Measurements from ENCODE around the gene ALMS1. TPM values are rescaled to one million over a fixed set of nuclear protein-coding genes. Genes with fewer than 3 reads are reported as not detected.
"Not testable (repeated sequence)": the region's sequence is repeated elsewhere in the genome, so short reads cannot be mapped to it uniquely, and the experiment has no call there.

The ALMS1 gene
- total RNA-seq, 1 experiment from 2014 or later, result 84.7 TPM

DNA sequence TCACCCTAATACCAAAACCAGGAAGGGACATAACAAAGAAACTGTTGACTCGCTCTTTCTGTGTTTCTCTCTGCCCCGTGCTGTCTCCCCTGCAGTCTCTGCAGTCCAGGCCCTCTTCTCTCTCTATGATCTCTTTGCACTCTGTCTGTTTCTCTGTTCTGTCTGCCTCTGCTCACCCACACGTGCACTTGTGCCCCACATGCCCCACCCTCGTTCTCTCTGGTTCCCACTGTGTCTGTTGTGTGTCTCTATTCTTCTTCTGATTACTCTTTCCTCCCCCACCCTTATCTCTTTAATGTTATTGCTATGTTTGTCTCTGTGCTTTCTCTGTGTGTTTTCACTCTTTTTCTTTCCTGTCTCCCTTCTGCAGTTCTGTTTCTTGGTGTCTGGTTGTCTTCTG, 202.5 kb downstream of the ALMS1 start:
- Histone ChIP-seq H3K9me3 (ENCODE audit: low read length) (no peaks in the 10 kb centered on the region), H3K9ac (ENCODE audit: low read length) (no peak overlapping the region), H3K27ac (ENCODE audit: low read length) (no peak overlapping the region), H3K4me2 (ENCODE audit: low read depth, low read length, poor library complexity, severe bottlenecking) (no peak overlapping the region), H3K4me3 (ENCODE audit: low read length) (no peak overlapping the region), H3K36me3 (ENCODE audit: insufficient read depth, low read length) (no peaks in the 10 kb centered on the region), H4K20me1 (ENCODE audit: insufficient read depth, low read depth, low read length) (no peaks in the 10 kb centered on the region), H3K4me1 (ENCODE audit: low read length) (0 out of 2 replicates have a peak, but pooled peaks cover 2% of the 10 kb centered on the region), H2AFZ (ENCODE audit: low read length) (no peak overlapping the region), H3K27me3 (ENCODE audit: low read length) (no peaks in the 10 kb centered on the region), H3K9me2 (replicated peaks; ENCODE audit: insufficient read depth, low read length) (no peaks in the 10 kb centered on the region), H3K79me2 (ENCODE audit: low read length) (peaks cover 41% of the 10 kb centered on the region)
- DNase-seq, result no peak

GRCh38 chr2:73593680-73594079, 208.0 kb downstream of the ALMS1 start:
- Histone ChIP-seq H3K4me2 (ENCODE audit: low read depth, low read length, poor library complexity, severe bottlenecking) (no peak overlapping the region), H3K4me1 (ENCODE audit: low read length) (no peaks in the 10 kb centered on the region), H3K4me3 (ENCODE audit: low read length) (no peak overlapping the region), H3K9me2 (replicated peaks; ENCODE audit: insufficient read depth, low read length) (no peaks in the 10 kb centered on the region), H2AFZ (ENCODE audit: low read length) (no peak overlapping the region), H3K36me3 (ENCODE audit: insufficient read depth, low read length) (peaks cover 22% of the 10 kb centered on the region), H4K20me1 (ENCODE audit: insufficient read depth, low read depth, low read length) (no peaks in the 10 kb centered on the region), H3K9ac (ENCODE audit: low read length) (no peak overlapping the region), H3K79me2 (ENCODE audit: low read length) (peaks cover 12% of the 10 kb centered on the region; the same call in 1 of the 2 replicates), H3K27ac (ENCODE audit: low read length) (no peak overlapping the region), H3K27me3 (ENCODE audit: low read length) (no peaks in the 10 kb centered on the region), H3K9me3 (ENCODE audit: low read length) (peaks cover 9% of the 10 kb centered on the region; the same call in 1 of the 2 replicates)
- DNase-seq, result no peak

DNA sequence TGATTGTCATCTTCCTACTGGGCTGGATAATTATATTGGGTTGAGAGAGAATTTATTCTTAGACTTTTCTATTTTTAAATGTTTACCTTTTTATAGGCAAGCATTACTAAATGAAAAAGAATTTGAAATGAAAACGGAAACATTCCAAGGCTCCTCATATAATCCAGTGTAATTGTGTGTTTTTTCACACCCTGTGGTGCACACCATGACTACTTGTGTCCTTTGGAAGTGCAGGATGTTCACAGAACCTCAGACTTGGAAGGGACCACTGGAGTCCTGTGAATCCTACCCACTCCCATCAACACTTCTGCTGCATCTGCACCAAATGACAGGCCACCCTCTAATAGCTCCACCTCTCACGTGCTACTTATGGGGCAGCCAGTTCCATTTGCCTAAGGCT, 208.6 kb downstream of the ALMS1 start:
- H3K79me2 ChIP-seq (ENCODE audit: low read length), result peaks cover 10% of the 10 kb centered on the region; the same call in 1 of the 2 replicates
- H3K9ac ChIP-seq (ENCODE audit: low read length), result no peak overlapping the region
- no peak for DNase-seq
- no peak overlapping the region for H3K27ac ChIP-seq (ENCODE audit: low read length)
- H3K9me3 ChIP-seq (ENCODE audit: low read length), result peaks cover 9% of the 10 kb centered on the region; the same call in 1 of the 2 replicates
- H3K4me3 ChIP-seq (ENCODE audit: low read length), result no peak overlapping the region
- H3K36me3 ChIP-seq (ENCODE audit: insufficient read depth, low read length), result peaks cover 22% of the 10 kb centered on the region
- H3K4me1 ChIP-seq (ENCODE audit: low read length), result no peaks in the 10 kb centered on the region
- H3K27me3 ChIP-seq (ENCODE audit: low read length), result no peaks in the 10 kb centered on the region
- H2AFZ ChIP-seq (ENCODE audit: low read length), result no peak overlapping the region
- no peak overlapping the region for H3K4me2 ChIP-seq (ENCODE audit: low read depth, low read length, poor library complexity, severe bottlenecking)
- no peaks in the 10 kb centered on the region for H3K9me2 ChIP-seq (replicated peaks; ENCODE audit: insufficient read depth, low read length)
- H4K20me1 ChIP-seq (ENCODE audit: insufficient read depth, low read depth, low read length), result no peaks in the 10 kb centered on the region

GRCh38 chr2:73601780-73602179, 216.1 kb downstream of the ALMS1 start:
- Histone ChIP-seq H3K9ac (ENCODE audit: low read length) (no peak overlapping the region), H3K4me1 (ENCODE audit: low read length) (peaks cover 17% of the 10 kb centered on the region), H3K4me2 (ENCODE audit: low read depth, low read length, poor library complexity, severe bottlenecking) (no peak overlapping the region), H3K27ac (ENCODE audit: low read length) (no peak overlapping the region), H3K79me2 (ENCODE audit: low read length) (no peaks in the 10 kb centered on the region), H3K9me3 (ENCODE audit: low read length) (no peaks in the 10 kb centered on the region), H3K36me3 (ENCODE audit: insufficient read depth, low read length) (peaks cover 6% of the 10 kb centered on the region; the same call in 1 of the 2 replicates), H3K4me3 (ENCODE audit: low read length) (no peak overlapping the region), H3K27me3 (ENCODE audit: low read length) (no peaks in the 10 kb centered on the region), H3K9me2 (replicated peaks; ENCODE audit: insufficient read depth, low read length) (no peaks in the 10 kb centered on the region), H2AFZ (ENCODE audit: low read length) (no peak overlapping the region), H4K20me1 (ENCODE audit: insufficient read depth, low read depth, low read length) (no peaks in the 10 kb centered on the region)
- no peak for DNase-seq

DNA sequence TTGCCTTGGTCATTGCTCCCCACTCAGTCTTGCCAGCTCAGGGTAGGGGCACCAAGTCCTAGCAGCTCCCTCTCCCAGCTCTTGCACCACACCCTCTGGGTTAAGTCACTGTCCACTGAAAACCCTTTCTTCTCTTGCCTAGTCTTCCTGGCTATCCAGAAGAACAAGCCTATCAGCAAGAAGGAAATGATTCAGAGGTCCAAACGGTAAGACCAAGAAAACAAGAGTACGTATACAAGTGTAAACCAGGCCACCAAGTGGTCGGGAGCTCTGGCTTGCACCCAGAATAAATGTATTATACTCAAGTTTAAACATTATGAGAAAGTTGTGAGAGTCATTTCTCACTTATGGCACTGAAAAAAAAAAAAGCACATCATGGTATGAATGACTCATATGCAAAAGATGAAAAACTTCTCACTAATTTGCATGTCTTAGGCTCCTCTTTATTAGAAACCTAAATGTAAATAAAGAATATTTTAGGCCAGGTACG, 217.5 kb downstream of the ALMS1 start:
- not testable (repeated sequence) for H3K27me3 ChIP-seq (ENCODE audit: low read length); H3K9ac ChIP-seq (ENCODE audit: low read length); H3K4me3 ChIP-seq (ENCODE audit: low read length); H3K79me2 ChIP-seq (ENCODE audit: low read length); H2AFZ ChIP-seq (ENCODE audit: low read length); H4K20me1 ChIP-seq (ENCODE audit: insufficient read depth, low read depth, low read length); H3K36me3 ChIP-seq (ENCODE audit: insufficient read depth, low read length); H3K9me3 ChIP-seq (ENCODE audit: low read length); H3K9me2 ChIP-seq (replicated peaks; ENCODE audit: insufficient read depth, low read length)
- peak overlapping the region; percentile 32; the same call in 1 of the 2 replicates for H3K27ac ChIP-seq (ENCODE audit: low read length)
- H3K4me2 ChIP-seq (ENCODE audit: low read depth, low read length, poor library complexity, severe bottlenecking), result peak overlapping the region; percentile 26
- peaks cover 17% of the 10 kb centered on the region for H3K4me1 ChIP-seq (ENCODE audit: low read length)
- peak; percentile 69 for DNase-seq

- not testable (repeated sequence) for H3K4me2 ChIP-seq (ENCODE audit: low read depth, low read length, poor library complexity, severe bottlenecking); H3K36me3 ChIP-seq (ENCODE audit: insufficient read depth, low read length); DNase-seq; H3K4me3 ChIP-seq (ENCODE audit: low read length); H3K9me2 ChIP-seq (replicated peaks; ENCODE audit: insufficient read depth, low read length); H4K20me1 ChIP-seq (ENCODE audit: insufficient read depth, low read depth, low read length); H3K27me3 ChIP-seq (ENCODE audit: low read length); H3K9me3 ChIP-seq (ENCODE audit: low read length); H3K79me2 ChIP-seq (ENCODE audit: low read length); H3K27ac ChIP-seq (ENCODE audit: low read length); H2AFZ ChIP-seq (ENCODE audit: low read length); H3K9ac ChIP-seq (ENCODE audit: low read length)
- peaks cover 17% of the 10 kb centered on the region for H3K4me1 ChIP-seq (ENCODE audit: low read length)
These were observed 219.0 kb downstream of the ALMS1 start for GRCh38 chr2:73604589-73604988.

DNA sequence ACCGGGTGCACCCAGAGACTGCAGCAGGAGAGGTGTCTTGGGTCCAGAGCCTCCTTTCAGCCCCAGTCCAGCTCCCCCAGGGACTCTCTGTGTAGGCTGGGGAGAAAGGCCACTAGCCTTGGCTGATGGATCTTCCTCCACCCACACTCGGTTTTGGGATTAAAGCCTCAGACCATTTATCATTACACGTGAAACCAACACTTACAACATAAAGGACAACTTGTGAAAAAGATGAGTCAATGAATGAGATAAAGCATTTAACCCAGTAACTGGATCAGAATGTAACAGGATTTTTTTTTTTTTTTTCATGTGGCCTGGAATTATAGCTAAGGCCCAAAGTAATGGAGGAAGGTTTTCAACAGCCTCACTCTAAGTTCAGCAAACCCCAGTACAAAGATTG, 224.5 kb downstream of the ALMS1 start:
- no peak for DNase-seq
- peaks cover 4% of the 10 kb centered on the region; the same call in 1 of the 2 replicates for H3K4me1 ChIP-seq (ENCODE audit: low read length)
- no peaks in the 10 kb centered on the region for H3K9me3 ChIP-seq (ENCODE audit: low read length)
- H2AFZ ChIP-seq (ENCODE audit: low read length), result no peak overlapping the region
- no peaks in the 10 kb centered on the region for H4K20me1 ChIP-seq (ENCODE audit: insufficient read depth, low read depth, low read length)
- H3K9ac ChIP-seq (ENCODE audit: low read length), result no peak overlapping the region
- H3K9me2 ChIP-seq (replicated peaks; ENCODE audit: insufficient read depth, low read length), result no peaks in the 10 kb centered on the region
- no peak overlapping the region for H3K27ac ChIP-seq (ENCODE audit: low read length)
- no peaks in the 10 kb centered on the region for H3K27me3 ChIP-seq (ENCODE audit: low read length)
- H3K36me3 ChIP-seq (ENCODE audit: insufficient read depth, low read length), result peaks cover 7% of the 10 kb centered on the region; the same call in 1 of the 2 replicates
- no peak overlapping the region for H3K4me3 ChIP-seq (ENCODE audit: low read length)
- H3K4me2 ChIP-seq (ENCODE audit: low read depth, low read length, poor library complexity, severe bottlenecking), result no peak overlapping the region
- H3K79me2 ChIP-seq (ENCODE audit: low read length), result no peaks in the 10 kb centered on the region

GRCh38 chr2:73611193-73611592, 225.6 kb downstream of the ALMS1 start:
- H3K9me3 ChIP-seq (ENCODE audit: low read length), result no peaks in the 10 kb centered on the region
- no peaks in the 10 kb centered on the region for H3K27me3 ChIP-seq (ENCODE audit: low read length)
- H4K20me1 ChIP-seq (ENCODE audit: insufficient read depth, low read depth, low read length), result no peaks in the 10 kb centered on the region
- no peak overlapping the region for H2AFZ ChIP-seq (ENCODE audit: low read length)
- peaks cover 7% of the 10 kb centered on the region; the same call in 1 of the 2 replicates for H3K36me3 ChIP-seq (ENCODE audit: insufficient read depth, low read length)
- H3K79me2 ChIP-seq (ENCODE audit: low read length), result no peaks in the 10 kb centered on the region
- no peak overlapping the region for H3K9ac ChIP-seq (ENCODE audit: low read length)
- H3K4me1 ChIP-seq (ENCODE audit: low read length), result peaks cover 4% of the 10 kb centered on the region; the same call in 1 of the 2 replicates
- H3K9me2 ChIP-seq (replicated peaks; ENCODE audit: insufficient read depth, low read length), result no peaks in the 10 kb centered on the region
- H3K27ac ChIP-seq (ENCODE audit: low read length), result no peak overlapping the region
- no peak overlapping the region for H3K4me3 ChIP-seq (ENCODE audit: low read length)
- DNase-seq, result no peak
- no peak overlapping the region for H3K4me2 ChIP-seq (ENCODE audit: low read depth, low read length, poor library complexity, severe bottlenecking)
